ENCODE measurements around the gene NUDT3. TPM values are rescaled to one million over a fixed set of nuclear protein-coding genes. Genes with fewer than 3 reads are reported as not detected.

NUDT3 gene
- total and polyA plus RNA-seq, 9 of the 15 experiments (the other 6 are each of a cell fraction or from before 2014, with no cell fraction given): 5.4 to 81.2 (median 56.4) TPM

DNA sequence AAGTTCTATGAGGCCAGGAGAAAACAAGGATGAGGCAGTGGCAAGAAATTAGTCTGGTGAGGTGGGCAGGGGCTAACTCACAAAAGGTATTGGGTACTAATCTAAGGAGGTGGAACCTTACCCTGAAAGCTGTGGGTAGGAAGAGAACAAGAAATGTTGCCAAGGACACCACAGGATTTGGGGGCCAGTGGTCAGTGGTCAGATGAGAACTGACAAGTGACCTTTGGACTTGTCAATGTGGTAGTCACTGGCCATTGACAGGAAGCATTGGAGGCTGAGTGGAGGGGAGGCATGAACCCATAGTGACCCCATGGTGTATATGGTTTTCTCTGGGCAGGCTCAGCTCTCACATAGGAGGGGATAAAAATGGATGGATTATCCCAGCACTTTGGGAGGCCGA, 118.3 kb downstream of the NUDT3 start (continued):
- TF ChIP-seq, protein P1, sequence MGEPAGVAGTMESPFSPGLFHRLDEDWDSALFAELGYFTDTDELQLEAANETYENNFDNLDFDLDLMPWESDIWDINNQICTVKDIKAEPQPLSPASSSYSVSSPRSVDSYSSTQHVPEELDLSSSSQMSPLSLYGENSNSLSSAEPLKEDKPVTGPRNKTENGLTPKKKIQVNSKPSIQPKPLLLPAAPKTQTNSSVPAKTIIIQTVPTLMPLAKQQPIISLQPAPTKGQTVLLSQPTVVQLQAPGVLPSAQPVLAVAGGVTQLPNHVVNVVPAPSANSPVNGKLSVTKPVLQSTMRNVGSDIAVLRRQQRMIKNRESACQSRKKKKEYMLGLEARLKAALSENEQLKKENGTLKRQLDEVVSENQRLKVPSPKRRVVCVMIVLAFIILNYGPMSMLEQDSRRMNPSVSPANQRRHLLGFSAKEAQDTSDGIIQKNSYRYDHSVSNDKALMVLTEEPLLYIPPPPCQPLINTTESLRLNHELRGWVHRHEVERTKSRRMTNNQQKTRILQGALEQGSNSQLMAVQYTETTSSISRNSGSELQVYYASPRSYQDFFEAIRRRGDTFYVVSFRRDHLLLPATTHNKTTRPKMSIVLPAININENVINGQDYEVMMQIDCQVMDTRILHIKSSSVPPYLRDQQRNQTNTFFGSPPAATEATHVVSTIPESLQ (CRISPR knock-in tag; IDR thresholded peaks at IDR 0.05): 0 out of 2 replicates have a peak, but pooled peaks have one; percentile 37
- peak; percentile 4 for TF ChIP-seq KDM5B (IDR thresholded peaks at IDR 0.05; ENCODE audit: insufficient replicate concordance, low read depth, low read length)
- TF ChIP-seq FOXP1 (CRISPR knock-in tag; IDR thresholded peaks at IDR 0.05): 0 out of 2 replicates have a peak, but pooled peaks have one; percentile 32
- peak; percentile 4 for TF ChIP-seq MEIS2 (IDR thresholded peaks at IDR 0.05; ENCODE audit: partially characterized antibody)
- no peak for TF ChIP-seq FOXM1 (IDR thresholded peaks at IDR 0.05; ENCODE audit: low read depth)
- TF ChIP-seq FOXM1 (CRISPR knock-in tag; IDR thresholded peaks at IDR 0.05; ENCODE audit: low read depth): no peak
- 0 out of 2 replicates have a peak, but pooled peaks have one; percentile 11 for TF ChIP-seq CEBPG (CRISPR knock-in tag; IDR thresholded peaks at IDR 0.05)
- no peak for TF ChIP-seq CEBPG (tag; conservative IDR thresholded peaks at IDR 0.05 in 1 of 2, IDR thresholded peaks at IDR 0.05 in 1 of 2)
- no peak for TF ChIP-seq XRCC4 (IDR thresholded peaks at IDR 0.05; ENCODE audit: extremely low read depth, insufficient read depth, insufficient read length)
- TF ChIP-seq, protein P2, sequence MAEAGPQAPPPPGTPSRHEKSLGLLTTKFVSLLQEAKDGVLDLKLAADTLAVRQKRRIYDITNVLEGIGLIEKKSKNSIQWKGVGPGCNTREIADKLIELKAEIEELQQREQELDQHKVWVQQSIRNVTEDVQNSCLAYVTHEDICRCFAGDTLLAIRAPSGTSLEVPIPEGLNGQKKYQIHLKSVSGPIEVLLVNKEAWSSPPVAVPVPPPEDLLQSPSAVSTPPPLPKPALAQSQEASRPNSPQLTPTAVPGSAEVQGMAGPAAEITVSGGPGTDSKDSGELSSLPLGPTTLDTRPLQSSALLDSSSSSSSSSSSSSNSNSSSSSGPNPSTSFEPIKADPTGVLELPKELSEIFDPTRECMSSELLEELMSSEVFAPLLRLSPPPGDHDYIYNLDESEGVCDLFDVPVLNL (CRISPR knock-in tag; IDR thresholded peaks at IDR 0.05; ENCODE audit: low read depth): no peak
- peak in 1 of 3 experiments; percentile 9 for TF ChIP-seq YY1 (IDR thresholded peaks at IDR 0.05; ENCODE audit: borderline replicate concordance in 1 of 3, control insufficient read depth in 1 of 3, extremely low read depth in 1 of 3, insufficient read depth in 3 of 3, insufficient read length in 1 of 3, insufficient replicate concordance in 2 of 3, low read depth in 1 of 3, low read length in 2 of 3)
- TF ChIP-seq, protein P3, sequence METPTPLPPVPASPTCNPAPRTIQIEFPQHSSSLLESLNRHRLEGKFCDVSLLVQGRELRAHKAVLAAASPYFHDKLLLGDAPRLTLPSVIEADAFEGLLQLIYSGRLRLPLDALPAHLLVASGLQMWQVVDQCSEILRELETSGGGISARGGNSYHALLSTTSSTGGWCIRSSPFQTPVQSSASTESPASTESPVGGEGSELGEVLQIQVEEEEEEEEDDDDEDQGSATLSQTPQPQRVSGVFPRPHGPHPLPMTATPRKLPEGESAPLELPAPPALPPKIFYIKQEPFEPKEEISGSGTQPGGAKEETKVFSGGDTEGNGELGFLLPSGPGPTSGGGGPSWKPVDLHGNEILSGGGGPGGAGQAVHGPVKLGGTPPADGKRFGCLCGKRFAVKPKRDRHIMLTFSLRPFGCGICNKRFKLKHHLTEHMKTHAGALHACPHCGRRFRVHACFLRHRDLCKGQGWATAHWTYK (CRISPR knock-in tag; IDR thresholded peaks at IDR 0.05): 0 out of 2 replicates have a peak, but pooled peaks have one; percentile 5
- TF ChIP-seq ADNP (tag; IDR thresholded peaks at IDR 0.05): 0 out of 2 replicates have a peak, but pooled peaks have one; percentile 1
- TF ChIP-seq, protein P4, sequence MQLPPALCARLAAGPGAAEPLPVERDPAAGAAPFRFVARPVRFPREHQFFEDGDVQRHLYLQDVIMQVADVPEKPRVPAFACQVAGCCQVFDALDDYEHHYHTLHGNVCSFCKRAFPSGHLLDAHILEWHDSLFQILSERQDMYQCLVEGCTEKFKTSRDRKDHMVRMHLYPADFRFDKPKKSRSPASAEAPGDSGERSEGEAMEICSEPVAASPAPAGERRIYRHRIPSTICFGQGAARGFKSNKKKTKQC (CRISPR knock-in tag; IDR thresholded peaks at IDR 0.05): peak; percentile 34; the same call in 1 of the 2 replicates
- TF ChIP-seq RFX1 (IDR thresholded peaks at IDR 0.05): no peak
- TF ChIP-seq, protein P5, sequence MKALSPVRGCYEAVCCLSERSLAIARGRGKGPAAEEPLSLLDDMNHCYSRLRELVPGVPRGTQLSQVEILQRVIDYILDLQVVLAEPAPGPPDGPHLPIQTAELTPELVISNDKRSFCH (CRISPR knock-in tag; IDR thresholded peaks at IDR 0.05): no peak
- TF ChIP-seq, protein P5 (tag; IDR thresholded peaks at IDR 0.05): 0 out of 2 replicates have a peak, but pooled peaks have one; percentile 35
